ENCODE data around the gene CSNK1D. TPM values are rescaled to one million over a fixed set of nuclear protein-coding genes. Genes with fewer than 3 reads are reported as not detected.

The CSNK1D gene
- polyA plus RNA-seq, 1 donor from 2014 or later, result 29.9 TPM

DNA sequence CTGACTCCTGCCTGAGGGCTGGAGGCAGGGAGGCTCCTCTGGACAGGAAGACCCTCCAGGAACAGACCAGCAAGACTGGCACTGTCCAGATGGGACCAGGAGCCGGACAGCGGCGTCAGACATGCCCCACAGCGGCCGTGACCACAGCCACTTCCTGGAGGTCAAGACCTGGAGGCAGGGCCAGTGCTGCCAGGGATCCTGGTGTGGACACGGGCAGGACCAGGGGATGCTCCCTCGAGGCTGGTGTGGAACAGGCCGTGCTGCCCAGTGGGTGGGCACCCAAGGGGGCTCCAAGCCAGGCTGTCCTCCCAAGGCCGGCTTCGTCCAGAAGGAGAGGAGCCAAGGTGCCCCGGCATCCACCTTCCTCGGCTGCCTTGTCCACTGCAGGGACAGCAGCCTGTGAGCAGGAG, 56.4 kb downstream of the CSNK1D start:
- no peak for TF ChIP-seq TAF1 (IDR thresholded peaks at IDR 0.05; ENCODE audit: low read depth)
- no peak for TF ChIP-seq REST (IDR thresholded peaks at IDR 0.05; ENCODE audit: borderline replicate concordance)
- TF ChIP-seq MXI1 (conservative IDR thresholded peaks at IDR 0.05; ENCODE audit: poor library complexity, severe bottlenecking), result no peak
- no peak for TF ChIP-seq EP300 (conservative IDR thresholded peaks at IDR 0.05; ENCODE audit: poor library complexity, severe bottlenecking)
- TF ChIP-seq CTCF (IDR thresholded peaks at IDR 0.05; ENCODE audit: poor library complexity, severe bottlenecking), result no peak
- no peak for TF ChIP-seq RAD21 (conservative IDR thresholded peaks at IDR 0.05)
- TF ChIP-seq EZH2 (IDR thresholded peaks at IDR 0.05; ENCODE audit: borderline replicate concordance, insufficient read depth, low read length, poor library complexity, severe bottlenecking), result no peak
- TF ChIP-seq POLR2AphosphoS5 (IDR thresholded peaks at IDR 0.05), result no peak
- no peak for TF ChIP-seq SMC3 (conservative IDR thresholded peaks at IDR 0.05; ENCODE audit: poor library complexity)
- Histone ChIP-seq H3K9me2 (ENCODE audit: insufficient read depth, low read length) (no peaks in the 10 kb centered on the region), H3K79me2 (replicated peaks; ENCODE audit: insufficient read depth, low read length) (no peaks in the 10 kb centered on the region), H3K27ac (ENCODE audit: low read length) (no peak overlapping the region), H3K36me3 (ENCODE audit: insufficient read depth, low read length) (no peaks in the 10 kb centered on the region), H3K4me3 (ENCODE audit: low read length) (no peak overlapping the region), H3F3A (ENCODE audit: insufficient read depth, low read length, poor library complexity, severe bottlenecking) (no peaks in the 10 kb centered on the region), H3K27me3 (ENCODE audit: insufficient read depth, low read depth, low read length) (no peaks in the 10 kb centered on the region), H3K9me3 (ENCODE audit: low read length) (no peaks in the 10 kb centered on the region), H3K9ac (ENCODE audit: low read length) (no peak overlapping the region), H2AFZ (ENCODE audit: low read depth, low read length) (no peak overlapping the region), H3K4me2 (ENCODE audit: low read length) (no peak overlapping the region), H4K20me1 (ENCODE audit: insufficient read depth) (no peaks in the 10 kb centered on the region)

DNA sequence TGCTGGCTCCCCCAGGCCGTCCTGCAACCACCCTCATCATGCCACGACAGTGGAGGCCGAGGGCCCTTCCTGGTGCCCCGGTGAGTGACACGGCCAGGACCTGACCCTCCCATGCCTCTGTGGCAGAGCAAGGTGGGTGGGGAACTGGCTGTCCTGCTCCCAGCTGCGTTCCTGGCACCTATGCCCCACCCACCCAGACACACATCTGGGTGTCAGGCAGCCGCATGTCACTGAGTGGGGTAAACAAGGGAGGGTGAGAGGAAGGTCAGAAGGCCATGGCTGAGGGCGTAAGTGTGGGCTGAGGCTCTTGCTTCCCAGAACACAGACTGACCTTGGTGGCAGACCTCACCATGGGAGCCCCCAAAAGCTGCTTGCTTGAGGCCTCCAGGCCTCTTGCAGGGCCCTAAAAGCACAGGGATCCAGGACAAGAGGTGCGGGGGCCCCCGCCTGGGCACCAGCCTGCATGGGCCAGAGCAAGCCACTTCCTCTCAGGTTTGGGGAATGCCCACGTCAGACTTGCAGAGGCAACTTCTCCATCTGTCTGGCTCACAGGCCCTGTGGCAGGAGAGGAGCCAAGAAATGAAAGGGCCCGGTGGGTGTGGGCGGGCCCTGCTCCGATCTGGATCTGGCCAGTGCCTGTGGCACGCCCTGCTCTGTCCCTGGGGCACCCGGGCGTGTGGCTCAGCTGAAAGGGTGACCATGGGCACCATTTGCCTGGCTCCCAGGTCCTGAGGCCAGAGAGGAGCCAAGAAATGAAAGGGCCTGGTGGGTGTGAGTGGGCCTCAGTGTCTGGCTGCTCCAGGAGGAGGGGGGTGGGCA, 57.0 kb downstream of the CSNK1D start:
- H3K9me3 ChIP-seq (ENCODE audit: low read length), result no peaks in the 10 kb centered on the region
- H3K36me3 ChIP-seq (ENCODE audit: insufficient read depth, low read length), result no peaks in the 10 kb centered on the region
- no peak overlapping the region for H3K9ac ChIP-seq (ENCODE audit: low read length)
- no peak overlapping the region for H3K4me2 ChIP-seq (ENCODE audit: low read length)
- no peak overlapping the region for H2AFZ ChIP-seq (ENCODE audit: low read depth, low read length)
- no peaks in the 10 kb centered on the region for H3K27me3 ChIP-seq (ENCODE audit: insufficient read depth, low read depth, low read length)
- no peak overlapping the region for H3K4me3 ChIP-seq (ENCODE audit: low read length)
- no peaks in the 10 kb centered on the region for H3F3A ChIP-seq (ENCODE audit: insufficient read depth, low read length, poor library complexity, severe bottlenecking)
- H3K79me2 ChIP-seq (replicated peaks; ENCODE audit: insufficient read depth, low read length), result peaks cover 6% of the 10 kb centered on the region
- H4K20me1 ChIP-seq (ENCODE audit: insufficient read depth), result no peaks in the 10 kb centered on the region
- H3K27ac ChIP-seq (ENCODE audit: low read length), result no peak overlapping the region
- TF ChIP-seq RAD21 (conservative IDR thresholded peaks at IDR 0.05) (no peak), MXI1 (conservative IDR thresholded peaks at IDR 0.05; ENCODE audit: poor library complexity, severe bottlenecking) (no peak), EP300 (conservative IDR thresholded peaks at IDR 0.05; ENCODE audit: poor library complexity, severe bottlenecking) (no peak), EZH2 (IDR thresholded peaks at IDR 0.05; ENCODE audit: borderline replicate concordance, insufficient read depth, low read length, poor library complexity, severe bottlenecking) (no peak), TAF1 (IDR thresholded peaks at IDR 0.05; ENCODE audit: low read depth) (no peak), POLR2AphosphoS5 (IDR thresholded peaks at IDR 0.05) (no peak), REST (IDR thresholded peaks at IDR 0.05; ENCODE audit: borderline replicate concordance) (no peak), CTCF (IDR thresholded peaks at IDR 0.05; ENCODE audit: poor library complexity, severe bottlenecking) (no peak), SMC3 (conservative IDR thresholded peaks at IDR 0.05; ENCODE audit: poor library complexity) (no peak)
- H3K9me2 ChIP-seq (ENCODE audit: insufficient read depth, low read length), result no peaks in the 10 kb centered on the region

All from neural cell (in vitro differentiated cells).